Activated CD8-positive, alpha-beta memory T cell treated with anti-CD3 and anti-CD28 coated beads for 48 hours (primary cell): Measurements from ENCODE around the gene SH3GL1.

Experiments used
- DNase-seq, 3 experiments: peaks; one replicate each; pipeline ENCODE4 v3.0.0-alpha.2; 2020; ENCODE audit warnings: low read depth in 2 of 3, low spot score in 2 of 3

The SH3GL1 gene

DNA sequence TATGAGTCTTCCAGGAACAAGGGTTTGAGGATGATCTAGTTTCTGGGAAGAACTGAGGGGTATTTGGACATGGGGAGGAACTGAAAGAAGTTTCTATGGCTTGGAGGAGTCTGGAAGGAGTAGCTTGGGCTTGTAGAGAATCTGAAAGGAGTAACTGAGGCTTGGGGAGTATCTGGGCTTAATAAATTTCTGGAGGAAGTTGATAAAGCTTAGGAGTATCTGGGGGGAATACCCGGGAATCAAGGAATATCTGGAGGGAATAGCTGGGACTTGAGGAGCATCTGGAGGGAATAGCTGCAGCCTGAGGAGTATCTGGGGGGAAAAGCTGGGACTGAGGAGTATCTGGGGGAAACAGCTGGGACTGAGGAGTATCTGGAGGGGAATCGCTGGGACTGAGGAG lies 79.9 kb downstream of the SH3GL1 start:
- no peak for DNase-seq

- DNase-seq: no peak
These were observed 81.2 kb downstream of the SH3GL1 start for GRCh38 chr19:4319067-4319718.

GRCh38 chr19:4318460-4318859 lies 81.9 kb downstream of the SH3GL1 start:
- DNase-seq: no peak

DNA sequence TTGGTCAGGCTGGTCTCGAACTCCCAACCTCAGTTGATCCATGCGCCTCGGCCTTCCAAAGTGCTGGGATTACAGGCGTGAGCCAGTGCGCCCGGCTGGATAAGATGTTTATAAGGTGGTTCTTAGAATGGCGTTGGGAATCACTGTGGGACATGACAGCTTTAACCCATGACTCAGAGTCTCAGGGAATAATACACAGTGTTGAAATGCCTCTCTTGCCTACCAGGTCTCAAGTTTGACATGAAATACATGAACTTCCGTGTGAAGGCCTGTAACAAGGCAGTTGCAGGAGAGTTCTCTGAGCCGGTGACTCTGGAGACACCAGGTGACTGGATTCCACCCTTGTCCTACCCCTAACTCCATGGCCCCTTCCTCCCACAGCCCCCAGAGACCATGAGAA lies 83.4 kb downstream of the SH3GL1 start:
- no peak for DNase-seq

DNA sequence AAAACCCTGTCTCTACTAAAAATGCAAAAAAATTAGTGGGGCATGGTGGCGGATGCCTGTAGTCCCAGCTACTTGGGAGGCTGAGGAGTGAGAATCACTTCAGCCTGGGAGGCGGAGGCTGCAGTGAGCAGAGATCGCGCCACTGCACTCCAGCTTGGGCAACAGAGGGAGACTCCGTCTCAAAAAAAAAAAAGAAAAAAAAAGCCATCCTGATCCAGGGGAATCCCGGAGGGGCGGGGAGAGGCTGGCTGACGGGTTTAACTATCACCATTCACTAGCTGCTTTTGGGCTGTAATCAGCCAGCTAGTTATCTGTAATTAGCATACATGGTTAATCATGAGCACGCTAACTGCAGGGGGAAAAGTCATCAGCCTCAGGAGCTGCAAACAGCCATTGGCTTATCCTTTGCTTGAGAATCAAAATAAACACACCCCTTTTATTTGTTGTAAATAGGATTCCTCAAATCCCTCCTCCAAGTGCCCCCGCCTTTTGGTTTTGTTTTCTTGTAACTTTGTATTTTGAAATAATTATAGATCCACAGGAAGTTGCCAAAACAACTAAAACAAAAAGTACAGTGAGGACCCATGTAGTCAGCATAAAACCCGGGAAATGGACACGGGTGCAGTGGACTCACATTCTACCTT lies 86.4 kb downstream of the SH3GL1 start:
- DNase-seq: no peak
